Measurements from ENCODE around the gene XCL1. TPM values are rescaled to one million over a fixed set of nuclear protein-coding genes. Genes with fewer than 3 reads are reported as not detected.
A peak's percentile ranks its signal among the peaks of the same experiment; 100 is the strongest.
"Not testable (repeated sequence)": the region's sequence is repeated elsewhere in the genome, so short reads cannot be mapped to it uniquely, and the experiment has no call there.

Gene XCL1
- total and polyA plus RNA-seq, 4 donors, result 0.15 to 0.71 (median 0.36) TPM

DNA sequence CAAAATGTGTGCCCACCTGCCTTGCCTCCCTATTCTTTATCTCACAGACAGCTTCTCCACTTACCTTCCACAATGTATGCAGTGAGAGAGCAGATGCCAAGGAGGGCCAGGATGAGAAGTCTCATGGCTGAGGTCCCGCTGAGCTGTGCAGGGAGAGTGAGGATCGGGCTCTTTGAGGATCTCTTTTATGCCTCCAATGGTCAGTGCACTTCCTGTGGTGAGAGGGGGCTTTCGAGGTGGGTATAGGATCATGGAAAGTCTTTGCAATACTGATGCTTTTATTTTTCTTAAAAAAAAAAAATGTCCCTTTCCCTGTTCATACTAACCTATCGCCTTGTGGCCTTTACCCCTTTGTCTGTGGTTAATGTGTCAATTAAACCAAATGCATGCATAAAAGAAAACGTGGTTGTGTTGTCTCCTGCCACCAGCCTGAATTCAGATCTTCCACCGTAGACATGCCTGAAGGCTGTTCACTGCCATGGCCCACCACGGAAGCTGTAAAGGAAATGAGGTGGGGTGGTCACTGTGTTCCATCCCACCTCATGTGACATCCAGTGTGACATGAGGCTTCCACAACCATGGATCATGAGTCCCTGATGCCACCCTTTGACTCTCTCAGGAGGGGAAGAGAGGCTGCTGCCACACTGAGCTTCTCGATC, 32.4 kb upstream of the XCL1 start, which contains the start of gene XCL2:
Gene XCL2 (minus strand): TSS at position 158 of the 659 bp plus-strand sequence. CDS start 33 bp downstream, at position 125.
- not testable (repeated sequence) for H3K4me1 ChIP-seq (ENCODE audit: control insufficient read depth in 5 of 5, insufficient read depth in 5 of 5, low read length in 5 of 5); DNase-seq; ATAC-seq (ENCODE audit: insufficient read depth, low FRiP score); H3K9ac ChIP-seq (ENCODE audit: insufficient read depth in 1 of 2, low read length in 2 of 2); H3K27me3 ChIP-seq (ENCODE audit: control insufficient read depth in 3 of 3, insufficient read depth in 3 of 3, low read length in 2 of 3); H3K27ac ChIP-seq (ENCODE audit: low read depth in 1 of 2, low read length in 1 of 2); H3K36me3 ChIP-seq (ENCODE audit: control insufficient read depth in 4 of 4, insufficient read depth in 4 of 4, low read length in 4 of 4); H3K4me3 ChIP-seq; H3K9me3 ChIP-seq (ENCODE audit: control insufficient read depth in 4 of 4, insufficient read depth in 3 of 4, low read length in 3 of 4)
- 75% methylated on average over 5 of the region's 8 CpGs for WGBS, 2 donors

DNA sequence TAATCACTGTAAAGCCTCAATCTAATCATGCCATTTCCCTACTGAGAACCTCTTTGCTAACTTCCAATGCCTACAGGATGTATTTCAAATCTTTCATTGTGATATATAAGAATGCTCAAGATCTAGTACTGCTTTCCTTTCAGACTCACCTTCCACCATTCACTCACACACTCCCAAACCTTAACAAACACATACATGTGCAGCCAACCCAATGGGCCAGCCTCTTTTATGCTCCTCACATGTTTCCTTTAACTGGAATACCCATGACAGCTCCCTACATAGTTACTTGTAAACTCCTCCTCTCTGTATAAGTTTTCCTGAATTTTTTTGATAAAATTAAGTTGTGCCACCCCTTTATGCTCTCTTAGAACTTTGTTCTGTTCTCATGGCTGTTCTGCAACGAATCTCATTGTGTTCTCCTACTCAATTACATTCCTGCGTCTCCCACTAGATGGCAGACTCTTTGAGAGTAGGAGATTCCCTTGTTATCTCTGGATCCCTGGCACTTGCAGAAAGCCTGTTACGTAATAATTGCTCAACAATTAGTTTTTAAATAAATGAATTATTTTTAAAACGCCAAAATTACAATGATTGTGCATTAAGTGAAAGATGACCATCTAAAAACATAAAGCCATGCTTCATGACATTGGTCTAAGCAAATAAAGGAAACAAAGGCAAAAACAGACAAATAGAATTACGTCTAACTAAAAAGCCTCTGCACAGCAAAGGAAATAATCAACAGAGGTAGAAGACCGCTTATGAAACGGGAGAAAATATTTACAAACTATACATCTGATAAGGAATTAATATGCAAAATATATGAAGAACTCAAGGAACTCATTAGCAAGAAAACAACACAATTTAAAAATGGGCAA, 30.5 kb upstream of the XCL1 start:
- not testable (repeated sequence) for H3K9ac ChIP-seq (ENCODE audit: insufficient read depth in 1 of 2, low read length in 2 of 2); H3K4me3 ChIP-seq; H3K27ac ChIP-seq (ENCODE audit: low read depth in 1 of 2, low read length in 1 of 2); ATAC-seq (ENCODE audit: insufficient read depth, low FRiP score); H3K36me3 ChIP-seq (ENCODE audit: control insufficient read depth in 4 of 4, insufficient read depth in 4 of 4, low read length in 4 of 4); H3K27me3 ChIP-seq (ENCODE audit: control insufficient read depth in 3 of 3, insufficient read depth in 3 of 3, low read length in 2 of 3); H3K4me1 ChIP-seq (ENCODE audit: control insufficient read depth in 5 of 5, insufficient read depth in 5 of 5, low read length in 5 of 5); H3K9me3 ChIP-seq (ENCODE audit: control insufficient read depth in 4 of 4, insufficient read depth in 3 of 4, low read length in 3 of 4)
- peak in 1 of 3 donors; percentile 49 for DNase-seq
- WGBS, 2 donors, result 36 to 53% methylated on average over 7 of the region's 7 CpGs

DNA sequence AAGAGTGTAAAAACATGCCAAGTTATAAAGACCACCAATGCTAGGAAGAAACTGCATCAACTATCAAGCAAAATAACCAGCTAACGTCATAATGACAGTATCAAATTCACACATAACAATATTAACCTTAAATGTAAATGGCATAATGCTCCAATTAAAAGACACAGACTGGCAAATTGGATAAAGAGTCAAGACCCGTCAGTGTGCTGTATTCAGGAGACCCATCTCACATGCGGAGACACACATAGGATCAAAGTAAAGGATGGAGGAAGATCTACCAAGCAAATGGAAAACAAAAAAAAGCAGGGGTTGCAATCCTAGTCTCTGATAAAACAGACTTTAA, 29.9 kb upstream of the XCL1 start:
- not testable (repeated sequence) for H3K9ac ChIP-seq (ENCODE audit: insufficient read depth in 1 of 2, low read length in 2 of 2); H3K4me1 ChIP-seq (ENCODE audit: control insufficient read depth in 5 of 5, insufficient read depth in 5 of 5, low read length in 5 of 5); H3K27ac ChIP-seq (ENCODE audit: low read depth in 1 of 2, low read length in 1 of 2); H3K27me3 ChIP-seq (ENCODE audit: control insufficient read depth in 3 of 3, insufficient read depth in 3 of 3, low read length in 2 of 3); H3K4me3 ChIP-seq; H3K9me3 ChIP-seq (ENCODE audit: control insufficient read depth in 4 of 4, insufficient read depth in 3 of 4, low read length in 3 of 4); ATAC-seq (ENCODE audit: insufficient read depth, low FRiP score); H3K36me3 ChIP-seq (ENCODE audit: control insufficient read depth in 4 of 4, insufficient read depth in 4 of 4, low read length in 4 of 4); DNase-seq
- 65 to 100% methylated on average over 3 of the region's 3 CpGs for WGBS, 2 donors

DNA sequence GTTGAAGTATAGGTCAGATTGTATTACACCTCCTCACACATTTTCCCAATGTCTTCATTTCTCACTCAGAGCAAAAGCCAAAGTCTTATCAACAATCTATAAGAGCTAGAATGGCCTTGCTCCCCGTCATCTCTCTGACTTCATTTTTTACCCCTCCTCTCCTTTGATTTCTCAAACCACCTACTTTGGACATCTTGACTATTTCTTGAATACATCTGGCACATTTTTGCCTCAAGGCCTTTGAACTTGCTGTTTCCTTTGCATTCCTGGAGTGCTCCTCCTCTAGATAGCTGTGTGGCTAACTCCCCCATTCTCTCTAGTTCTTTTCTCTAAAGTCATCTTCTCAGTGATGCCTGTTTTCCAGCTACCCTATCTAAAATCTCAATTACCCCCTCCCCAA, 25.4 kb upstream of the XCL1 start:
- WGBS, 2 donors, result 32 to 81% methylated on average over 1 of the region's 1 CpG

More for the DNA sequence above, 25.4 kb upstream of the XCL1 start:
- Histone ChIP-seq H3K4me3 (no peak overlapping the region), H3K4me1 (ENCODE audit: control insufficient read depth in 5 of 5, insufficient read depth in 5 of 5, low read length in 5 of 5) (no peaks in the 10 kb centered on the region), H3K36me3 (ENCODE audit: control insufficient read depth in 4 of 4, insufficient read depth in 4 of 4, low read length in 4 of 4) (no peaks in the 10 kb centered on the region), H3K27me3 (ENCODE audit: control insufficient read depth in 3 of 3, insufficient read depth in 3 of 3, low read length in 2 of 3) (no peaks in the 10 kb centered on the region), H3K9me3 (ENCODE audit: control insufficient read depth in 4 of 4, insufficient read depth in 3 of 4, low read length in 3 of 4) (no peaks in the 10 kb centered on the region), H3K9ac (ENCODE audit: insufficient read depth in 1 of 2, low read length in 2 of 2) (no peak overlapping the region), H3K27ac (ENCODE audit: low read depth in 1 of 2, low read length in 1 of 2) (no peak overlapping the region)
- ATAC-seq (ENCODE audit: insufficient read depth, low FRiP score) (no peak), DNase-seq (no peak)
- TF ChIP-seq, protein P1, sequence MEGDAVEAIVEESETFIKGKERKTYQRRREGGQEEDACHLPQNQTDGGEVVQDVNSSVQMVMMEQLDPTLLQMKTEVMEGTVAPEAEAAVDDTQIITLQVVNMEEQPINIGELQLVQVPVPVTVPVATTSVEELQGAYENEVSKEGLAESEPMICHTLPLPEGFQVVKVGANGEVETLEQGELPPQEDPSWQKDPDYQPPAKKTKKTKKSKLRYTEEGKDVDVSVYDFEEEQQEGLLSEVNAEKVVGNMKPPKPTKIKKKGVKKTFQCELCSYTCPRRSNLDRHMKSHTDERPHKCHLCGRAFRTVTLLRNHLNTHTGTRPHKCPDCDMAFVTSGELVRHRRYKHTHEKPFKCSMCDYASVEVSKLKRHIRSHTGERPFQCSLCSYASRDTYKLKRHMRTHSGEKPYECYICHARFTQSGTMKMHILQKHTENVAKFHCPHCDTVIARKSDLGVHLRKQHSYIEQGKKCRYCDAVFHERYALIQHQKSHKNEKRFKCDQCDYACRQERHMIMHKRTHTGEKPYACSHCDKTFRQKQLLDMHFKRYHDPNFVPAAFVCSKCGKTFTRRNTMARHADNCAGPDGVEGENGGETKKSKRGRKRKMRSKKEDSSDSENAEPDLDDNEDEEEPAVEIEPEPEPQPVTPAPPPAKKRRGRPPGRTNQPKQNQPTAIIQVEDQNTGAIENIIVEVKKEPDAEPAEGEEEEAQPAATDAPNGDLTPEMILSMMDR (IDR thresholded peaks at IDR 0.05; ENCODE audit: control extremely low read depth, extremely low read depth), result no peak
